Measurements from ENCODE around the gene NHLRC4.

Gene NHLRC4, protein sequence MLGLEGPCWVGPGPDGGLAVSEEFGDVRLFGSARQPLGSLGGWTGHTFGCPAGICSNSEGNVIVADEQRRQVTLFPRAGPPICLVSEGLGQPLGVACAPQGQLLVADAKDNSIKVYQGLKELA

GRCh38 chr16:566475-567372 lies at the start of gene NHLRC4:
TSS of gene NHLRC4 (plus strand) at chr16:567005. CDS start at chr16:568048, 1,043 bp downstream.
- TF ChIP-seq L3MBTL2 (conservative IDR thresholded peaks at IDR 0.05) (no peak), ZNF384 (IDR thresholded peaks at IDR 0.05) (no peak), CTBP1 (IDR thresholded peaks at IDR 0.05; ENCODE audit: borderline replicate concordance) (no peak), TARDBP (IDR thresholded peaks at IDR 0.05) (no peak), PKNOX1 (IDR thresholded peaks at IDR 0.05) (no peak), LEF1 (IDR thresholded peaks at IDR 0.05; ENCODE audit: borderline replicate concordance) (no peak)
- ChIA-PET POLR2A (interaction anchor here (1.4 kb wide), 1 partner anchor 20 kb away, joined by 3 read pairs; no protein-coding TSS in a partner anchor), CTCF (no interaction called here)
- DNase-seq (ENCODE audit: extremely low spot score): peak; percentile 66

- ChIA-PET CTCF (no interaction called here), POLR2A (interaction anchor here (1.0 kb wide), 1 partner anchor 9 kb away, joined by 3 read pairs; the partner anchor contains the start of gene CAPN15)
- TF ChIP-seq ELF4 (IDR thresholded peaks at IDR 0.05) (no peak), FOXA1 (IDR thresholded peaks at IDR 0.05) (no peak), PKNOX1 (IDR thresholded peaks at IDR 0.05) (no peak), FOXM1 (IDR thresholded peaks at IDR 0.05; ENCODE audit: borderline replicate concordance) (no peak), L3MBTL2 (conservative IDR thresholded peaks at IDR 0.05) (no peak), CTBP1 (IDR thresholded peaks at IDR 0.05; ENCODE audit: borderline replicate concordance) (no peak), HDGF (IDR thresholded peaks at IDR 0.05; ENCODE audit: borderline replicate concordance) (no peak), SP1 (IDR thresholded peaks at IDR 0.05) (no peak), FOXK2 (IDR thresholded peaks at IDR 0.05) (no peak), TARDBP (IDR thresholded peaks at IDR 0.05) (no peak), ARNT (IDR thresholded peaks at IDR 0.05) (no peak), SUZ12 (IDR thresholded peaks at IDR 0.05) (no peak), NFRKB (IDR thresholded peaks at IDR 0.05) (no peak), LEF1 (IDR thresholded peaks at IDR 0.05; ENCODE audit: borderline replicate concordance) (no peak), ZNF384 (IDR thresholded peaks at IDR 0.05) (no peak), BHLHE40 (IDR thresholded peaks at IDR 0.05; ENCODE audit: borderline replicate concordance) (no peak)
- no peak for DNase-seq (ENCODE audit: extremely low spot score)
These were observed 47.9 kb upstream of the NHLRC4 start for GRCh38 chr16:518858-519257.

- ChIA-PET CTCF (no interaction called here), POLR2A (interaction anchor here (1.2 kb wide), 1 partner anchor 124 kb away, joined by 3 read pairs; no protein-coding TSS in a partner anchor)
These were observed 47.4 kb upstream of the NHLRC4 start for GRCh38 chr16:519425-519824.

GRCh38 chr16:519841-520687 lies 46.7 kb upstream of the NHLRC4 start:
- POLR2A ChIA-PET: interaction anchor here (1.2 kb wide), 1 partner anchor 125 kb away, joined by 3 read pairs; no protein-coding TSS in a partner anchor
- TF ChIP-seq L3MBTL2 (conservative IDR thresholded peaks at IDR 0.05): no peak
- no peak for TF ChIP-seq PKNOX1 (IDR thresholded peaks at IDR 0.05)
- no peak for TF ChIP-seq SP1 (IDR thresholded peaks at IDR 0.05)
- no peak for TF ChIP-seq ELF4 (IDR thresholded peaks at IDR 0.05)
- no peak for TF ChIP-seq NFRKB (IDR thresholded peaks at IDR 0.05)
- no peak for TF ChIP-seq ZNF384 (IDR thresholded peaks at IDR 0.05)
- DNase-seq (ENCODE audit: extremely low spot score): no peak
- CTCF ChIA-PET: no interaction called here

More at GRCh38 chr16:519425-519824, 47.4 kb upstream of the NHLRC4 start:
- no peak for DNase-seq (ENCODE audit: extremely low spot score)
- TF ChIP-seq LEF1 (IDR thresholded peaks at IDR 0.05; ENCODE audit: borderline replicate concordance) (no peak), CTBP1 (IDR thresholded peaks at IDR 0.05; ENCODE audit: borderline replicate concordance) (no peak), SUZ12 (IDR thresholded peaks at IDR 0.05) (no peak), ZNF384 (IDR thresholded peaks at IDR 0.05) (no peak), TARDBP (IDR thresholded peaks at IDR 0.05) (no peak), NFRKB (IDR thresholded peaks at IDR 0.05) (no peak), SP1 (IDR thresholded peaks at IDR 0.05) (no peak), L3MBTL2 (conservative IDR thresholded peaks at IDR 0.05) (no peak), ARNT (IDR thresholded peaks at IDR 0.05) (no peak), BHLHE40 (IDR thresholded peaks at IDR 0.05; ENCODE audit: borderline replicate concordance) (no peak)

DNA sequence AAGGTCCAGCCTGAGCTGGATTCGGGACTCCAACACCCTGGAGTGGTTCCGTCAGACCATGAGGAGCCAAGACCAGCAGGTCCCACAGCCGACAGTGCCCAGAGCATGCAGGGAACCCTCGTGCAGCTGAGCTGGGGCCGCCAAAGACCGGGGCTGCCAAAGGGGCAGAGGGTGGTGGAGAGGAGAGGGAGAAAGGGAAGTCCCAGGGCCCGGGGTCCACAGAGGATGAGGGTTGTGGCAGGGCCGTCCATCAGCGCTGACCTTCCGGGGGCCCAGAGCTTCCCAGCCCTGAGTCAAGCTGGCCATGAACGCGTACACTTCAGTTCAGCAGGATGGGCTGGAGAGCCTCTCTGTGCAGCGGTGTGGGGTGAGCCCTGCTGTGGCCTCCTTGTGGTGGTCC lies 46.0 kb upstream of the NHLRC4 start:
- TF ChIP-seq FOXA1 (IDR thresholded peaks at IDR 0.05) (no peak), TARDBP (IDR thresholded peaks at IDR 0.05) (no peak), HDGF (IDR thresholded peaks at IDR 0.05; ENCODE audit: borderline replicate concordance) (no peak), NFRKB (IDR thresholded peaks at IDR 0.05) (no peak)
- ChIA-PET POLR2A (interaction anchor here (1.2 kb wide), 1 partner anchor 125 kb away, joined by 3 read pairs; no protein-coding TSS in a partner anchor), CTCF (no interaction called here)
- DNase-seq (ENCODE audit: extremely low spot score): no peak

Data from HEK293T (cell line).